Omental fat pad (tissue), 4 donors: ENCODE data around the gene NRG2. TPM values are rescaled to one million over a fixed set of nuclear protein-coding genes. Genes with fewer than 3 reads are reported as not detected.

ENCODE experiments used
- ATAC-seq: fragments of 150-250 bp; one replicate; pipeline ENCODE4 v1.9.1; 2016; ENCODE audit warnings: mild to moderate bottlenecking, moderate library complexity; ENCODE audit not compliant: low FRiP score
- DNase-seq: peaks from one replicate; pipeline ENCODE4 v3.0.0-alpha.2; 2019; ENCODE audit warnings: low spot score
- total RNA-seq, 4 donors: library from RNA; depleted of rRNA; stranded (reverse); fragments of >200 nt; gene quantifications; one replicate each; pipeline ENCODE4 v1.1.0, GENCODE V29; 2016
- TF ChIP-seq, protein P1 (sequence below), 3 donors: fragments of 450-650 bp; IDR thresholded peaks; one replicate each; pipeline ENCODE4 v1.5.1; 2016 to 2017; ENCODE audit warnings: antibody characterized with exemption in 3 of 3, mild to moderate bottlenecking in 3 of 3, moderate library complexity in 2 of 3

NRG2 gene
- total RNA-seq, 4 donors from 2014 or later: 2.3 to 16.9 (median 5.9) TPM

GRCh38 chr5:140075371-140075770 is 32.3 kb upstream of the NRG2 start:
- no peak for ATAC-seq
- DNase-seq: no peak
- TF ChIP-seq, protein P1, sequence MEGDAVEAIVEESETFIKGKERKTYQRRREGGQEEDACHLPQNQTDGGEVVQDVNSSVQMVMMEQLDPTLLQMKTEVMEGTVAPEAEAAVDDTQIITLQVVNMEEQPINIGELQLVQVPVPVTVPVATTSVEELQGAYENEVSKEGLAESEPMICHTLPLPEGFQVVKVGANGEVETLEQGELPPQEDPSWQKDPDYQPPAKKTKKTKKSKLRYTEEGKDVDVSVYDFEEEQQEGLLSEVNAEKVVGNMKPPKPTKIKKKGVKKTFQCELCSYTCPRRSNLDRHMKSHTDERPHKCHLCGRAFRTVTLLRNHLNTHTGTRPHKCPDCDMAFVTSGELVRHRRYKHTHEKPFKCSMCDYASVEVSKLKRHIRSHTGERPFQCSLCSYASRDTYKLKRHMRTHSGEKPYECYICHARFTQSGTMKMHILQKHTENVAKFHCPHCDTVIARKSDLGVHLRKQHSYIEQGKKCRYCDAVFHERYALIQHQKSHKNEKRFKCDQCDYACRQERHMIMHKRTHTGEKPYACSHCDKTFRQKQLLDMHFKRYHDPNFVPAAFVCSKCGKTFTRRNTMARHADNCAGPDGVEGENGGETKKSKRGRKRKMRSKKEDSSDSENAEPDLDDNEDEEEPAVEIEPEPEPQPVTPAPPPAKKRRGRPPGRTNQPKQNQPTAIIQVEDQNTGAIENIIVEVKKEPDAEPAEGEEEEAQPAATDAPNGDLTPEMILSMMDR (IDR thresholded peaks at IDR 0.05): no peak

DNA sequence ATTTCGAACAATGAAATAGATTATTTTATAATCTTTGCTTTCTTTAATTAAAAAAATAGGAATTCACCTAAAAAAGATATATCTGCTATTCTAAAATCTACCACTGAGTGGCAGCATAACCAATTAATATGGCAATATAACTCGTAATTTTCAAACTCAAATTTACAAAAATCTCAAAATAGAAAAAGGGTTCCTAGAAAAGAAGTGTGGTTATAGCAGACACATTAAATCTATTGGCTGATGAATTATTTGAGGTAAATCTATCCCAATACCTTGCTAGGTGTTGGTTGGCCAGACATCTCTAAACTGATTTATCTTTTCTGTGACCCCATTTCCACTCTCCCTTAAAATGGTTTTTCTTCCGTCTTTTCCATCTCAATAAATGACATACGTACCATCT is 30.2 kb upstream of the NRG2 start:
- ATAC-seq: no peak
- TF ChIP-seq, protein P1 (IDR thresholded peaks at IDR 0.05): no peak
- DNase-seq: no peak

- DNase-seq (no peak), ATAC-seq (no peak)
- TF ChIP-seq, protein P1 (IDR thresholded peaks at IDR 0.05): no peak
Measured at GRCh38 chr5:140072812-140073211, 29.7 kb upstream of the NRG2 start.

DNA sequence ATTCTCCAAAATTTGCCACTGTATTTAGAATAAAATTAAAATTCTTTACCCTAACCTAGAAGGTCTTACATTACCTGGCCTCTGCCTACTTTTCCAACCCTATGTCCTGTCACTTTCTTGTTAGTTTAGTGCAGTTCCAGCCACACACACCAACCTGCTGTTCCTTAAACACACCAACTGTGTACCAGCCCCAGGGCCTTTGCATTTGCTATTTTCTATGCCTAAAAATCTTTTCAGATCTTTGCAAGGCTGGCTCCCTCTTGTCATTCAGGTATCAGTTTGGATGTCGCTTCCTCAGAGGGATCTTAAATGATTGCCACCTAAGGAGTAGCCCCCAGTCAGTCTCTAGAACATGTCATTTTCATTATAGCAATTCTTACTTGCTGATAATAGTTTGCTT is 17.7 kb upstream of the NRG2 start:
- ATAC-seq: no peak

DNA sequence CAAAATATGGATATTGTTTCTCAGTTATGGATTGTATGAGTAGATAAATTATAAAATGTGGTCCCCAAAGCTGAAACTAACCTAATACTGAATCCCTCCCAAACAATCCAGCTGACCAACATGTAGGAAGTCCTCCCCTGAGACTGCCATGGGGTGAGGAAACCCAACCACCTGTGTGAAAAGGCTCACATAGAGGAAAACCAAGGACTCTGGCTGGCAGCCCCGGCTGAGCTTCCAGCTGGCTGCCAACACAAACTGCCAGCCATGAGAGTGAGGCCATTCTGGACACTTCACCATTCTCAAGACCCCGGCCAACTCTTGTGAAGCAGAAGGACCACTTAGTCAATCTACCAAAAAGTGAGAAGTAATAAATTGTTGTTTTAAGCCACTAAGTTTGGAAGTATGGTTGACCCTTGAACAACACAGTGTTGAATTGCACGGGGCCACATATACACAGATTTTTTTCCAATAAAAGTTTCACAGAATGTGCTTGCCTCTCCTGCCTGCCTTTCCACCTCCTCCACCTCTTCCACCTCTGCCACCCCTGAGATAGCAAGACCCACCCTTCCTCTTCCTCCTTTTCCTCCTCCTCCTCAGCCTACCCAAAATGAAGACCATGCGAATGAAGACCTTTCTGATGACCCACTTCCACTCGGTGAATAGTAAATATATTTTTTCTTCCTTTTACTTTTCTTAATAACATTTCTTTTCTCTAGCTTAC is 15.3 kb upstream of the NRG2 start:
- ATAC-seq: no peak
- TF ChIP-seq, protein P1 (IDR thresholded peaks at IDR 0.05): no peak

More for the DNA sequence above, 17.7 kb upstream of the NRG2 start:
- DNase-seq: no peak
- TF ChIP-seq, protein P1 (IDR thresholded peaks at IDR 0.05): no peak

GRCh38 chr5:140056880-140057279 is 13.8 kb upstream of the NRG2 start:
- no peak for DNase-seq
- TF ChIP-seq, protein P1 (IDR thresholded peaks at IDR 0.05): no peak

More for the DNA sequence above, 15.3 kb upstream of the NRG2 start:
- no peak for DNase-seq

DNA sequence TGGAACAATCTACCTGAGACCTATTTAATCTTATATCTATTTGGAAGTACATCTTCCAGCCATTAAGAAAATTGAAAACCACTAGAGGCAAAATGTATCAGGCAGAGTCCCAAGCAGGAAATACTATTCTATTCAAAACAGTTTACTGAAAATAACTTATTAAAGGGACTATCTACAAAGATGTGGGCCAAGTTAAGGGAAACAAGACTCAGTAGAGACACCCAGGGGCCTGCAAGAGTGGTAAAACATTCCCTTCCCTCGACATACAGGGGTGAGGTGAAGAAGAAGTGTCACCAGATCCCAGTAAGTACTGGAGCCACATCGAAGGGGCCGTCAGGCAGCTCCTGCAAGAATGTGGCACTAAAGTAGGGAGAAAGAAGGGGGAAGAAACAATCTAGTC is 12.1 kb upstream of the NRG2 start:
- TF ChIP-seq, protein P1 (IDR thresholded peaks at IDR 0.05): no peak
- ATAC-seq (no peak), DNase-seq (no peak)

More at GRCh38 chr5:140056880-140057279, 13.8 kb upstream of the NRG2 start:
- ATAC-seq: no peak
